Measurements from ENCODE around the gene CAPN14. TPM values are rescaled to one million over a fixed set of nuclear protein-coding genes. Genes with fewer than 3 reads are reported as not detected.

The CAPN14 gene
- total and polyA plus RNA-seq, 7 donors: 0.16 to 0.27 (median 0.24) TPM; not detected in 3

- intact Hi-C loops (cut with DNase I): no loop called here
- no peak overlapping the region for H3K4me3 ChIP-seq
- no peaks in the 10 kb centered on the region for H3K27me3 ChIP-seq
- H3K36me3 ChIP-seq: no peaks in the 10 kb centered on the region
- WGBS, 2 donors: 75 to 81% methylated on average over 3 of the region's 3 CpGs
- no peak overlapping the region for H3K27ac ChIP-seq
- TF ChIP-seq, protein P1, sequence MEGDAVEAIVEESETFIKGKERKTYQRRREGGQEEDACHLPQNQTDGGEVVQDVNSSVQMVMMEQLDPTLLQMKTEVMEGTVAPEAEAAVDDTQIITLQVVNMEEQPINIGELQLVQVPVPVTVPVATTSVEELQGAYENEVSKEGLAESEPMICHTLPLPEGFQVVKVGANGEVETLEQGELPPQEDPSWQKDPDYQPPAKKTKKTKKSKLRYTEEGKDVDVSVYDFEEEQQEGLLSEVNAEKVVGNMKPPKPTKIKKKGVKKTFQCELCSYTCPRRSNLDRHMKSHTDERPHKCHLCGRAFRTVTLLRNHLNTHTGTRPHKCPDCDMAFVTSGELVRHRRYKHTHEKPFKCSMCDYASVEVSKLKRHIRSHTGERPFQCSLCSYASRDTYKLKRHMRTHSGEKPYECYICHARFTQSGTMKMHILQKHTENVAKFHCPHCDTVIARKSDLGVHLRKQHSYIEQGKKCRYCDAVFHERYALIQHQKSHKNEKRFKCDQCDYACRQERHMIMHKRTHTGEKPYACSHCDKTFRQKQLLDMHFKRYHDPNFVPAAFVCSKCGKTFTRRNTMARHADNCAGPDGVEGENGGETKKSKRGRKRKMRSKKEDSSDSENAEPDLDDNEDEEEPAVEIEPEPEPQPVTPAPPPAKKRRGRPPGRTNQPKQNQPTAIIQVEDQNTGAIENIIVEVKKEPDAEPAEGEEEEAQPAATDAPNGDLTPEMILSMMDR (IDR thresholded peaks at IDR 0.05): no peak
- no peak for TF ChIP-seq EP300 (IDR thresholded peaks at IDR 0.05)
- no peak for TF ChIP-seq POLR2A (IDR thresholded peaks at IDR 0.05)
- H3K4me1 ChIP-seq: no peaks in the 10 kb centered on the region
- H3K9me3 ChIP-seq: no peaks in the 10 kb centered on the region
- DNase-seq: no peak
These were observed 33.7 kb upstream of the CAPN14 start for GRCh38 chr2:31251018-31251417.

DNA sequence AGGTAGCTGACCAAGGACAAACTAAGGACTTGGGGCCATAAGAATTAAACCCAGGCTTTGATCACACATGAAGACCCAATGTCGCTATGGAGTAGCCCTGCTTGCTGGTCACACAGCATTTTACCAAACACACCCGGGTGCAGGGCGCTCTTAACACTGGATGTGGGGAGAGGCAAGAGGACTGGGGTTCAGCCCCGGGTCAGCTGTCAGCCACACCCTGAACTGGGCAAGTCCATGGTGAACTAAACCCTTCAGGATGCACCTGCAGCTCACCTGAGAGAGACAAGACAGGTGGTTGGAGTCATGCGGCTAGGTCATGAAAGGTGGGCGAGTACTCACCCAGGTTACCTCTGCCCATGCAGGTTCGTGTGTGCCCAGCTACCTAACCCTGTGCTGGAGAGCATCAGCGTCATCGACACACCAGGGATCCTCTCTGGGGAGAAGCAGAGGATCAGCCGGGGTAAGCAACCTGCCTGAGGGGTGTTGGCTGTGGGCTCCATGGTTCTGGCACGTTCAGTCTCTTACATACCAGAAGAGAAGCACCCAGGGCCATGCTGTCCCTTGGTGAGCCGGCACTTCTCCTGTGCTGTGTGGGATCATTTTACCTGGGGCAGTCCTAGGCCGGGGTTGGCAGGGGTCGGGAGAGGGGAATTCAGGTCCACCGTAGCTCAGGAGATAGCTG lies 31.8 kb upstream of the CAPN14 start:
- TF ChIP-seq EP300 (IDR thresholded peaks at IDR 0.05) (no peak), POLR2AphosphoS5 (IDR thresholded peaks at IDR 0.05) (no peak), POLR2A (IDR thresholded peaks at IDR 0.05) (no peak)
- TF ChIP-seq, protein P1 (IDR thresholded peaks at IDR 0.05): no peak
- no peak for DNase-seq

GRCh38 chr2:31248139-31248538 lies 30.8 kb upstream of the CAPN14 start:
- TF ChIP-seq POLR2AphosphoS5 (IDR thresholded peaks at IDR 0.05): no peak
- TF ChIP-seq, protein P1 (IDR thresholded peaks at IDR 0.05): no peak
- no peak for TF ChIP-seq POLR2A (IDR thresholded peaks at IDR 0.05)
- TF ChIP-seq EP300 (IDR thresholded peaks at IDR 0.05): no peak
- Histone ChIP-seq H3K36me3 (no peaks in the 10 kb centered on the region), H3K27ac (no peak overlapping the region), H3K9me3 (no peaks in the 10 kb centered on the region), H3K4me3 (no peak overlapping the region), H3K27me3 (no peaks in the 10 kb centered on the region), H3K4me1 (no peaks in the 10 kb centered on the region)
- WGBS, 2 donors: 89 to 93% methylated on average over 3 of the region's 3 CpGs
- intact Hi-C loops (cut with DNase I): no loop called here
- DNase-seq: no peak

More for the DNA sequence above, 31.8 kb upstream of the CAPN14 start:
- H3K4me3 ChIP-seq: no peak overlapping the region
- intact Hi-C loops (cut with DNase I): no loop called here
- 89 to 96% methylated on average over 15 of the region's 15 CpGs for WGBS, 2 donors
- H3K4me1 ChIP-seq: no peaks in the 10 kb centered on the region
- no peaks in the 10 kb centered on the region for H3K27me3 ChIP-seq
- no peak overlapping the region for H3K27ac ChIP-seq
- no peaks in the 10 kb centered on the region for H3K9me3 ChIP-seq
- no peaks in the 10 kb centered on the region for H3K36me3 ChIP-seq

DNA sequence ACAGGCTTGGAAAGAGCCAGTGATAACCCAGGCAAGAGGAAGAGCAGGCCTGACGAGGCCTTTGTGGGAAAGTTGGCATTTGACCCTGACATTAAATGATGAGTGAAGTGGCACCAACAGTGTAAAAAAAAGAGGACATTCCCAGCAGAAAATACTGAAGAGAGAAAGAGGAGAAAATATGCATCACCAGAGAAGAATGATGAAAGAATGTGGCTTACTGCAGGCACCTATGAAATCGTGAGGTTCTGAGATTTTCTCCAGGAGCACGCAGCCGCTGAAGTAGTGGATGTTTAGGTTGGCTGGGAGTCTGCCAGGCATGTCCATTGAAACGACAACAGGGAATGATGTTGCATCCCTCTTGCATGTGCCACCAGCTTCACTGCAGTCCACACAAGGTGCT lies 30.4 kb upstream of the CAPN14 start:
- H3K27me3 ChIP-seq: no peaks in the 10 kb centered on the region
- no peak for TF ChIP-seq POLR2AphosphoS5 (IDR thresholded peaks at IDR 0.05)
- TF ChIP-seq, protein P1 (IDR thresholded peaks at IDR 0.05): no peak
- no peak for TF ChIP-seq POLR2A (IDR thresholded peaks at IDR 0.05)
- no peak for TF ChIP-seq EP300 (IDR thresholded peaks at IDR 0.05)
- H3K27ac ChIP-seq: no peak overlapping the region
- H3K4me1 ChIP-seq: no peaks in the 10 kb centered on the region
- DNase-seq: no peak
- H3K36me3 ChIP-seq: no peaks in the 10 kb centered on the region
- H3K4me3 ChIP-seq: no peak overlapping the region
- H3K9me3 ChIP-seq: no peaks in the 10 kb centered on the region
- intact Hi-C loops (cut with DNase I): no loop called here
- 88 to 89% methylated on average over 5 of the region's 5 CpGs for WGBS, 2 donors

Measured in sigmoid colon (tissue), 7 donors.